Neural cell (in vitro differentiated cells): Measurements from ENCODE around the gene HIVEP3.

ENCODE experiments used
- EZH2 ChIP-seq: fragments of 200-600, 300-800 bp; shearing (Covaris generic), sonication (generic); IDR thresholded peaks from 2 replicates; pipeline ENCODE4 v1.6.1; 2014; ENCODE audit warnings: antibody characterized with exemption, low read length, borderline replicate concordance, mild to moderate bottlenecking; ENCODE audit not compliant: insufficient read depth, poor library complexity, severe bottlenecking
- TF ChIP-seq, protein P1 (sequence below): fragments of 450-650 bp; IDR thresholded peaks from 2 replicates; pipeline ENCODE4 v1.5.1; 2014; ENCODE audit warnings: antibody characterized with exemption, mild to moderate bottlenecking, moderate library complexity; ENCODE audit not compliant: poor library complexity, severe bottlenecking

DNA sequence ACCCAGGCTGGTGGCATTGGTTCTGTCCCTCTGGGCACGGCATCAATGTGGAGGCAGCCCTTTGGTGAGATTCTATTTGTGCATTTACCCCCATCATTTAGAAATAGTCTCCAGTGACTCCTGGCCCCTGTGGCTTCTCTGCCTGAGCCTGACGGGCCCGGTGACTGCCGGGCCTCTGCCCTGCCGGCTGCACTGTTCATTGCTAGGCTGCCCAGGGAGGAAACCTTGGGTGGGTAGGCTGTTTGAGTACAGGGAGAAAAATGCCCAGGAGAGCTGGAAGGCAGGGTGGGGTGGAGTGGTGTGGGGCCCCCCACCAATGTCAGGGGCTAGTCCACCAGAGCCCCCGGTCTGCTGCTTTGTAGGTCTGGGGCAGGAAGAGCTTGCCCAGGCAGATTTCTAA, 410.9 kb downstream of the HIVEP3 start:
- TF ChIP-seq EZH2 = no peak
- TF ChIP-seq, protein P1, sequence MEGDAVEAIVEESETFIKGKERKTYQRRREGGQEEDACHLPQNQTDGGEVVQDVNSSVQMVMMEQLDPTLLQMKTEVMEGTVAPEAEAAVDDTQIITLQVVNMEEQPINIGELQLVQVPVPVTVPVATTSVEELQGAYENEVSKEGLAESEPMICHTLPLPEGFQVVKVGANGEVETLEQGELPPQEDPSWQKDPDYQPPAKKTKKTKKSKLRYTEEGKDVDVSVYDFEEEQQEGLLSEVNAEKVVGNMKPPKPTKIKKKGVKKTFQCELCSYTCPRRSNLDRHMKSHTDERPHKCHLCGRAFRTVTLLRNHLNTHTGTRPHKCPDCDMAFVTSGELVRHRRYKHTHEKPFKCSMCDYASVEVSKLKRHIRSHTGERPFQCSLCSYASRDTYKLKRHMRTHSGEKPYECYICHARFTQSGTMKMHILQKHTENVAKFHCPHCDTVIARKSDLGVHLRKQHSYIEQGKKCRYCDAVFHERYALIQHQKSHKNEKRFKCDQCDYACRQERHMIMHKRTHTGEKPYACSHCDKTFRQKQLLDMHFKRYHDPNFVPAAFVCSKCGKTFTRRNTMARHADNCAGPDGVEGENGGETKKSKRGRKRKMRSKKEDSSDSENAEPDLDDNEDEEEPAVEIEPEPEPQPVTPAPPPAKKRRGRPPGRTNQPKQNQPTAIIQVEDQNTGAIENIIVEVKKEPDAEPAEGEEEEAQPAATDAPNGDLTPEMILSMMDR = no peak
